GM19397 (cell line): Measurements from ENCODE around the gene LILRA5.
"Not testable (repeated sequence)": the region's sequence is repeated elsewhere in the genome, so short reads cannot be mapped to it uniquely, and the experiment has no call there.

ENCODE experiments used
- ATAC-seq: cut with Tn5 transposase; IDR thresholded peaks from one replicate; pipeline ENCODE4 v1.9.1; 2021; ENCODE audit warnings: mild to moderate bottlenecking, moderate library complexity; ENCODE audit not compliant: unreplicated experiment

Gene LILRA5

GRCh38 chr19:54335164-54335563, 22.2 kb upstream of the LILRA5 start:
- no peak for ATAC-seq

DNA sequence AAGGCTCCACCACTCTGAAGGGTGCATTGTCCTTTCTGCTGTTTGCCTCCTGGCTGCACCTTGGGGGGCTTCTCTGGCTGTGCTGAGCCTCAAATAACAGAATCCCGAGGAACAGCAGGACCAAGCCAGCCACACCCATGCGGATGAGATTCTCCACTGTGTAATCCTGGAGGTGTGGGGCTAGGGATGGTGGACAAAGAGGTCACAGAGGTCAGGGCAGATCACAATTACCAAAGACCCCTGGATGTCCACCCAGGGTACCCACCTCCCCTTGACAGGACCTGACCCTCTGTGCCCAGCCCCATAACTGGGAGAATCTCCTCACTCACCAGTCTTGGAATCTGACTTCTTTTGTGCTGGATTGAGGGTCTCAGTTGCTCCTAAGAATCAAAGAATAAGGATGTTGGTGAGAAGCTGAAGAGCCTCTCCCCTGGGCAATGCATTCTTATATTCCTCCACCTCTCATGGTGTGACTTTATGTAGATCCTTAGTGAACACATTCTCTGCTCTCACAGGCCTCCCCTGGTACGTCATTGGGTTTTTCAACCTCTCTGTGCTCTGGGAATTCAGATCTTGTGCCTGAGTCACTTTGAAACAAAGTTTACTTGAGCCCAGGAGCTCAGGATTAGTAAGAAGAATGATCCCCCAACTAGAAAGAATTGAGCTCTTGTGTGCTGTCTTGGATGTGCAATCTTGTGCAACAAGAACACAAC, 20.8 kb upstream of the LILRA5 start:
- ATAC-seq: no peak

- ATAC-seq: no peak
Measured at GRCh38 chr19:54332149-54332548, 19.2 kb upstream of the LILRA5 start.

- ATAC-seq: no peak
Measured at GRCh38 chr19:54331626-54332025, 18.7 kb upstream of the LILRA5 start.

DNA sequence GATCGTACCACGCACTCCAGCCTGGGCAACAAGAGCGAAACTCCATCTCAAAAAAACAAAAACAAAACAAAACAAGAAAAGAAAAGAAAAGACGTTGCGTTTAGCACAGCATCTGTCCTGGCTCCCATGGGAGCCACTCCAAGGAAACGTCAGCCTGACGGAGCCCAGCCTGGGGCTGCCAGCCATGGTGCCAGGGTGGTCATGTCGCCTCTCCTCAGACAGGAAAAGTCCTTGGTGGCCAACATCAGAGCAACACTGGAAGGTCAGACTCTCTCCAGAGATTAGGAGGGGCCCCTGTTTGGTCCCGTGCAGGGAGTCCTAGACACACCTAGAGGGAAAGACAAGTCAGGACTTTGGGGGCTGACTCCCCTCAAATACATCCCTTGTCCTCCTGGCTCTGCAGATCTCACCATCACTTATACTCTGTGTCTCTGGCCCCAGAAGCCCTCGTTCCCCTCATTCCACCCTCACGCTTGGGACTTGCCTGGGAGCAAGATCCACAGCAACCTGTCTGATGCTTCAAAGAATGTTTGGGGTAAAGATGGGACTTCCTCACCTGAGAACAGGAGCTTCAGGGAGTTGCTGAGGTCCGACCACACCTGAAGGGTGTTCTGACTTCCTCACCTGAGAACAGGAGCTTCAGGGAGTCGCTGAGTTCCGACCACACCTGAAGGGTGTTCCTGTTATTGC, 16.7 kb upstream of the LILRA5 start:
- no peak for ATAC-seq

DNA sequence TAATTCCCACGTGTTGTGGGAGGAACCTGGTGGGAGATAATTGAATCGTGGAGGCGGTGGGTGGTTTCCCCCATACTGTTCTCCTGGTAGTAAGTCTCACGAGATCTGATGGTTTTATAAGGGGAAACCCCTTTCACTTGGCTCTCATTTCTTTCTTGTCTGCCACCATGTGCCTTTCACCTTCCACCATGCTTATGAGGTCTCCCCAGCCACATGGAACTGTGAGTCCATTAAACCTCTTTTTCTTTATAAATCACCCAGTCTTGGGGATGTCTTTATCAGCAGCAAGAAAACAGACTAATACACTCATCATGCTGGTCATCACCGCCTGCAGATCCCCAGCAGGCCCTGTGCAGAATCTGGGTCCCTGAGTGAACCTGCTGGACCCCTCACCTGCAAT, 15.8 kb upstream of the LILRA5 start:
- ATAC-seq: not testable (repeated sequence)

DNA sequence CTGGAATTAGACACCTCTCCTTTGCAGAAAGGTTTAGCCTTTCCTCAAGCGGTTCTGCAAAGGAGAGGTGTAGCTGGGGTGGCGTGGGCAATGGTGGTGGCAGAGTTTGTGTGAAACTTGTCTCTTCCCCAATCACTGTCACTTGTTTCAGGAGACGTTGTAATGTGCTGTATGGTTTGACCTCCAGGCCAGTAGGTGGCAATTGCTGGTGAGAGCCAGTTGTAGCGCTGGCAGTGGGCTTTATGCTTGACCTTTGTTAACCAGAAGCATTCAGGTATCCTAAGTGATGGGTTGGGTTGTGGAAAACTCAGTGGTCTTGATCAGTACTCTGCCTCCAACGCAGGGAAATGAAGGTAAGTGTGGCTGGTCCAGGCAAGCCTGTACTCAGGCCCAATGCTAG, 12.7 kb upstream of the LILRA5 start:
- ATAC-seq: no peak

GRCh38 chr19:54325194-54325621, 12.2 kb upstream of the LILRA5 start:
- no peak for ATAC-seq

DNA sequence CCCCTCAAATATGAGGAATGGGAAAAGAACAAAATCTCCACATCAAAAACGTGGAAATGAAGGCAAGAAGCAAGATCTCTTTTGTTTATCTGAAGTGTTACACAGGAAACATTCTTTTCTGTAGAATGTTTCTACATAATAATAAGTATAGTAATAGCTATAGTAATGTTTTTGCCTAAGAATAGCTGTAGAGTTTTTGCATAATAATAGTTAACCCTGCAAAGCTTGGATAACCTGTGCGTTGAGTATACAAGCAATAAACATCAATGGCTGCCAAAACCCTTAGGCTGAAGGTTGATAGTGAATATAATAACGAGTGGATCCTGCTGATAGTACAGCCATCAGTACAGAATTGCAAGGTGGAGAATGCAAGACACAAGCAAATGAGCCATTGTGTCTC, 11.1 kb upstream of the LILRA5 start:
- ATAC-seq: no peak

- not testable (repeated sequence) for ATAC-seq
Measured at GRCh38 chr19:54322934-54323333, 10.0 kb upstream of the LILRA5 start.

GRCh38 chr19:54322295-54322694, 9.3 kb upstream of the LILRA5 start:
- ATAC-seq: not testable (repeated sequence)

DNA sequence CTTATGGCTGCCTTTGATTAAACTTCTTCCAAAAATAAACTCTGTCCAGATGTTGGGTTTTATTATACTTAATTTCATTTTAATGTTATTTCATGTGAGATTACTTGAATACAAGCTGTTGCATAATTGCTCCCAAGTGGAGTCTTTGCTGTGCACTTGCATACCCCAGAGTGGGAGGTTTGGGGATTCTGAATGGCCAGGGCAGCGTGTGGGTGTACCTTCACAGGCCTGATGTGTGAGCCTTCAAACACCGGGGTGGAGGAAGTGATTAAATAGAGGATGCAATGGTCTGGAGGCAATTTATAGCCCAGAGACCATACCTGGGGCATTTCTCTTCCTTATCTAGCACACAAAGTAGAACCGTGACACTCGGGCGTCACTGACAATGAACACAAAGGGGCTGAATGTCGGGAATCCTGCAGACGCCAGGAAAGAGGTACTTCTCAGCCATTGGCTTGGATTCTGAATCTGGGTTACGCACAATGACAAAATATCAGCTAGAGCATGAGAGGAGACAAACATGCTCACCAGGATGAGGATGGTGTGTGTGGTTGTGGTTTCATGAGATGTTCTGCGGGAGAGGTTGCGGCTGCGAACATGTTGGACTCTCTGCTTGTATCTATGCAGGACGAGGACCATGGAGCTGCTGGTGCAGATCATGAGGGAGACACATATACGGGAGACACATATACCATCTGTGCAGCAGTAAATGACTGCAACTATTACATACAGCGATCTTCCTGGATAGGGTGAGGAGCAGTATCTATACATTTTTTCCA, 7.1 kb upstream of the LILRA5 start:
- no peak for ATAC-seq

DNA sequence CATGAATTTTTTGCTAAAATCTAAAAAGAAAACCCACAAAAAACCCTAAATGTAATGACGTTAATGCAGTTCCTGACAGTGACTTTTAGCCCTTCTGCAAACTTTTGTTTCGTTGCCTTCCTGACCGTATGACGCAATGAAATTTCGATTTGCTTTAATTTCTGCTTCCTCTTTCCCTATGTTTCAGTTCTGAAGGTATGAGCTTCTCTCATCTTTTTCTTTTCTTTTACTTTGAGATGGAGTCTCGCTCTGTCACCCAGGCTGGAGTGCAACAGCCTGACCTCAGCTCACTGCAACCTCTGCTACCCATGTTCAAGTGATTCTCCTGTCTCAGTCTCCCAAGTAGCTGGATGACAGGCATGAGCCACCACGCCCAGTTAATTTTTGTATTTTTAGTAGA, 6.1 kb upstream of the LILRA5 start:
- ATAC-seq: no peak

DNA sequence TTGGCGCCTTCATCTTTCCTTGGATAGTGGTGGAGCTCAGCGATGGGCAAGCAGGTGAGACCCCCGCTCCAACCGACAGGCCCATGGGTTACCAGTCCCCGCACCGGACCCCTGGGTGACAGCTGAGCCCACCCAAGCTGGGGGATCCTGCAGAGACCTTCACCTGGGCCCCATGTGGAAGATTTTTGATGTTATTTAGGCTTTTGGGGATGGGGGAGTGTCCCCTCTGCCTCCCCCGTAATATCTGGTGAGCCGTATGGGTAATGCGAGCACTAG, 4.9 kb upstream of the LILRA5 start:
- ATAC-seq: no peak

GRCh38 chr19:54317108-54317964, 4.4 kb upstream of the LILRA5 start:
- no peak for ATAC-seq

GRCh38 chr19:54316746-54317107, 3.8 kb upstream of the LILRA5 start:
- ATAC-seq: no peak

DNA sequence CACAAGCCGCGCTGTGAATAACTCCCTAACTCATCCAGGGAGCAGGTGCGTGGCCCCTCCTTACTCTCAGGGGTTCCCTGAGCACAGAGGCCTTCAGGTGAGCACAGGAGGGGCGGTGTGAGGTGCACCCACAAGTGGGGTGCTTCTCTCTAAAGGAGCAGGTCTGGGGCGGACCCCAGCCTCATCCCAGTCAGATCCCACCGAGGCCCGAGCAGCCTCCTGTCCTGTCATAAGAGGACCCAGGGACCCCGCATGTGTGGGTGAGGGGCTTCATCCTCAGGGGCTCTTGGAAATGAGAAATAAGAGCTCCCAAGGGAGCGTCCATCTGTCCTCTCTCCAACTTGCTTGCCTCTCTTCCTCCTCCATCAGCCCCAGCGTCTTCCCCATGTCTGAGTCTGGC, 3.0 kb upstream of the LILRA5 start:
- ATAC-seq: no peak

- ATAC-seq: no peak
Measured at GRCh38 chr19:54312011-54312410, 955 bp downstream of the LILRA5 start.

DNA sequence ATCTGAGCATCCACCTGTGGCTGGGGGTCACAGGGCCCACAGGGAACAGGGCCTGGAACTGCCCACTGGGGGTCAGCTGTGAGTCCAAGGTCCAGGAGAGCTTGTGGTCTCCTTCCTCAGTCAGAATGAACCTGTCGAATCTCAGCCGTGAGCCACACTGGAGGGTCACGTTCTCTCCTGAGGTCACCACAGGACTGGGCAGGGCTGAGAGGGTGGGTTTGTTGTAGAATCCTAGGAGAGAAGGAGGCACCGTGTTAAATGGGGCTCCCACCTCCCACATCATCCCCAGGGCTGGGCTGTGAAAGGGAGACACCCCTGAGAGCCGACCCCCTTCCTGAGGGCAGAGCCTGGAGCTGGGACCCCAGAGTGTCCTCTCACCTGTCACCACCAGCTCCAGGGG, 1.5 kb downstream of the LILRA5 start:
- ATAC-seq: no peak

DNA sequence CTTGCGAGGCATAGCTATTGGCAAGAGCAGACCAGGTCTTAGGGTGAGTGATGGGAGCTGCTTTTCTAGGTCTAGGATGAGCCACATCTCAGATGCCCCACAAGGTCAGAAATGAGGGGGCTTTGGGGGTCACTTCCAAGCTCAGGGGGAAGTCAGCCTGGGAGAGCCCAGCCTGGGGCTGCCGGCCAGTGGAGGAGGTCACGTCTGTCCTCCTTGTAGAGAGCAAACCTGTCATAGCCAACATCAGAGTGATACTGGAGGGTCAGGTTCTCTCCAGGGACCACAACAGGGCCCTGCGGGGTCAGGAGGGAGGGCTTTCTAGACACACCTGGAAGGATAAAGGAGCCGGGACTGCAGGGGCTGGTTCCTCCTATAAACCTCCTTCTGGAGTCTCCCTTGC, 2.4 kb downstream of the LILRA5 start:
- no peak for ATAC-seq

- no peak for ATAC-seq
Measured at GRCh38 chr19:54309811-54310210, 3.2 kb downstream of the LILRA5 start.
